Measurements from ENCODE around the gene TRPM2. TPM values are rescaled to one million over a fixed set of nuclear protein-coding genes. Genes with fewer than 3 reads are reported as not detected.

TRPM2 gene
- total RNA-seq, 1 donor from 2014 or later = 0.43 TPM

- no peak for TF ChIP-seq CTCF (IDR thresholded peaks at IDR 0.05)
- Histone ChIP-seq H3K27ac (no peak overlapping the region), H3K9me3 (peaks cover 0 to 14% of the 10 kb centered on the region in 2 donors), H3K27me3 (no peaks in the 10 kb centered on the region), H3K4me1 (no peaks in the 10 kb centered on the region), H3K4me3 (no peak overlapping the region), H3K36me3 (no peaks in the 10 kb centered on the region)
- DNase-seq (ENCODE audit: low spot score in 2 of 2) = no peak
- intact Hi-C loops (cut with DNase I) = no loop called here
These were observed 28.5 kb downstream of the TRPM2 start for GRCh38 chr21:44381874-44382273.

- intact Hi-C loops (cut with DNase I) = no loop called here
- no peak for TF ChIP-seq CTCF (IDR thresholded peaks at IDR 0.05)
These were observed 29.1 kb downstream of the TRPM2 start for GRCh38 chr21:44382536-44382935.

GRCh38 chr21:44383216-44383615, 29.8 kb downstream of the TRPM2 start:
- Histone ChIP-seq H3K9me3 (peaks cover 0 to 14% of the 10 kb centered on the region in 2 donors), H3K36me3 (no peaks in the 10 kb centered on the region), H3K27ac (no peak overlapping the region), H3K27me3 (no peaks in the 10 kb centered on the region), H3K4me3 (no peak overlapping the region), H3K4me1 (no peaks in the 10 kb centered on the region)
- intact Hi-C loops (cut with DNase I) = no loop called here
- no peak for TF ChIP-seq CTCF (IDR thresholded peaks at IDR 0.05)
- DNase-seq (ENCODE audit: low spot score in 2 of 2) = peak in 1 of 2 donors; percentile 15

More at GRCh38 chr21:44382536-44382935, 29.1 kb downstream of the TRPM2 start:
- peak in 1 of 2 donors; percentile 33 for DNase-seq (ENCODE audit: low spot score in 2 of 2)
- Histone ChIP-seq H3K4me1 (no peaks in the 10 kb centered on the region), H3K9me3 (peaks cover 0 to 14% of the 10 kb centered on the region in 2 donors), H3K27ac (no peak overlapping the region), H3K27me3 (no peaks in the 10 kb centered on the region), H3K36me3 (no peaks in the 10 kb centered on the region), H3K4me3 (no peak overlapping the region)

GRCh38 chr21:44384968-44385367, 31.5 kb downstream of the TRPM2 start:
- Histone ChIP-seq H3K27me3 (no peaks in the 10 kb centered on the region), H3K27ac (no peak overlapping the region), H3K36me3 (no peaks in the 10 kb centered on the region), H3K4me1 (no peaks in the 10 kb centered on the region), H3K9me3 (peaks cover 0 to 14% of the 10 kb centered on the region in 2 donors), H3K4me3 (no peak overlapping the region)
- no peak for TF ChIP-seq CTCF (IDR thresholded peaks at IDR 0.05)
- no peak for DNase-seq (ENCODE audit: low spot score in 2 of 2)
- intact Hi-C loops (cut with DNase I) = no loop called here

GRCh38 chr21:44389335-44389734, 35.9 kb downstream of the TRPM2 start:
- Histone ChIP-seq H3K9me3 (peaks cover 0 to 11% of the 10 kb centered on the region in 2 donors), H3K36me3 (no peaks in the 10 kb centered on the region), H3K4me1 (no peaks in the 10 kb centered on the region), H3K27ac (no peak overlapping the region), H3K4me3 (no peak overlapping the region), H3K27me3 (no peaks in the 10 kb centered on the region)
- DNase-seq (ENCODE audit: low spot score in 2 of 2) = no peak
- no peak for TF ChIP-seq CTCF (IDR thresholded peaks at IDR 0.05)
- intact Hi-C loops (cut with DNase I) = no loop called here

GRCh38 chr21:44390886-44391285, 37.5 kb downstream of the TRPM2 start:
- H3K27me3 ChIP-seq = no peaks in the 10 kb centered on the region
- no peak for TF ChIP-seq CTCF (IDR thresholded peaks at IDR 0.05)

More at GRCh38 chr21:44390886-44391285, 37.5 kb downstream of the TRPM2 start:
- Histone ChIP-seq H3K4me3 (no peak overlapping the region), H3K4me1 (no peaks in the 10 kb centered on the region), H3K27ac (no peak overlapping the region), H3K36me3 (no peaks in the 10 kb centered on the region), H3K9me3 (no peaks in the 10 kb centered on the region)
- intact Hi-C loops (cut with DNase I) = no loop called here
- DNase-seq (ENCODE audit: low spot score in 2 of 2) = peak in 1 of 2 donors; percentile 47
